Inflammatory macrophage treated with lipopolysaccharide for 1 hour (primary cell): Measurements from ENCODE around the gene NPTX2.

ENCODE experiments used
- DNase-seq, 2 donors: peaks; one replicate each; pipeline ENCODE4 v3.0.0-alpha.2; 2020 to 2022

The NPTX2 gene

GRCh38 chr7:98619450-98620321 is 2.6 kb downstream of the NPTX2 start:
- peak; percentile 53 to 81 for DNase-seq

DNA sequence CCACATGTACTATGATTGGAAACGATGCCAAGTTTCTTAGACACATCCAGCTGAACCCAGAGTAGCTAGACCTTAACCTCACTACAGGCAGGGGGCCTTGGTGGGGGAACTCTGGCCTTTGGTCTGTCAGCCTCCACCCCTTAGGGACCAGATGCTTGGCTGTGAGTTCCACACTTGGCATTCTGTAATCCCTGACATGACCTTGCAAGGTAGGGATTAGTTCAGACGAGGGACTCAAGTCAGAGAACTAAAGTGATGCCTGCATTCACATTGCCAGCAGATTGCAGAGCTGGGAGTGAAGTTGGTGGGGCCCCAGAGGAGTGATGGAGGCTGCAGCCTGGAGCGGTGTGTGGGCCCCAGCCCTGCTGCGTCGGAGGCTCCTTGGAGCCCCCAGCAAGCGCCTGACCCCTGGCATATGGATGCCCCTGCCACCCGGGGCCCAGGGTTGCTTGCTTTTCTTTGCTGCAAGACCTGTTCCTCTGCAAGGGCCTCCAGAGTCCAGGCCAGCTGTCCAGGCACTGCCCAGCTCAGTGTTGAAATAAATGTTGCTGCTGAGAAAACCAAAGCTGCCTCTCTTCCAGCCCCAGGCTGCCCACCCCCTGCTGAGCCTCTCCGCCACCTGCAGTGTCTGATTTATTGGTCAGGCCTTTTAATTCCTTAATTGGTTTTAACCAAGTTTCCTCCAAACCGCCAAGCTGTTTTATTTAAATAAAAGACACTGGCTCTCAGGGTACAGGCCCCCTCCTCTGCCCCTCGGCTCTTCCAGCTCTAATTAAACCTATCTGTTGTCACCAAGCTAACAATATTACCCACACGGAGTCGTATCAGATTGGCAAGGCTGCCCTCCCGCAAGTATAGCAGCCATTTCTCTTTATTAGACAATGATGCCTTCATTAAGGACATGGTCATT is 4.7 kb downstream of the NPTX2 start:
- no peak for DNase-seq

DNA sequence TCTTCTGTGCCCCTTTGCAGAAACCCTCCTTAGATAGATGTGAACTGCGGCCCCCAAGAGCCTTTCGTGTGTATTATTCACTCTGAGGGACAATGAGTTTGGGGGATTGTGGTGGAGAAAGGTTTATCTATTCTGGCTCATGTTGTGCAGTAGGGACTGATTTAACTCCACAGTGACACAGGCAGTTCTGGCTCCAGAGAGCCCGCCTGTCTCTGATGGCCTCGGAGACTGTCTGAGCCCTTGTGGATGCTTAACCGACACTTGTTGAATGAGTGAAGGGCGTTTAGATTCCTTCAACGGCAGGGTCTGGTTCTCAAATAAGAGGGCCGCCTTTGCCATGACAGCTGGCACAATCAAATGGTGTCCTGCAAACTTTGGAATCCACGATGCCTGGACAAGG is 5.8 kb downstream of the NPTX2 start:
- DNase-seq = no peak

- DNase-seq = no peak
Measured at GRCh38 chr7:98624846-98625420, 7.8 kb downstream of the NPTX2 start.

GRCh38 chr7:98626460-98627412 is 9.7 kb downstream of the NPTX2 start:
- DNase-seq = no peak

GRCh38 chr7:98627413-98627790 is 10.3 kb downstream of the NPTX2 start:
- DNase-seq = no peak

GRCh38 chr7:98628418-98628817 is 11.3 kb downstream of the NPTX2 start:
- DNase-seq = no peak

DNA sequence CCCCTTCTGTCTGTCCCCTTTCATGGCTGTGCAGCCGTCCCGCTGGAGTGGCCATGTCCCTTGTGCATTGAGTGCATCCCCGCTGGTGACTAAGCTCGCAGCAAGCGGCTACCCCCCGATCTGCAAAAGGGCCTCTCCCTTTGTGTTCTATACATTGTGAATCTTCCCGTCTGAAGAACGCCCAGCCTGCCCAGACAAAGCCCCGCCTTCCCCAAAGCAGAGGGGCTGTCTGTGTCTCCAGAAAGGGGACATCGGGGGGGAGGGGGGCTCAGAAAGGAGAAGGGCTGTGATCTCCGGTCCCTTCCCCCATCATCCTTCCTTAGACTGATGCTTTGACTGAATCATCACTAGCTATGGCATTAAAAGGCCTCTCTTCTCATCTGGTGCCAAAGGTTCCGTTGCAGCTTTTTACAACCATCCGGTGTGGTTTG is 11.9 kb downstream of the NPTX2 start:
- DNase-seq = no peak

DNA sequence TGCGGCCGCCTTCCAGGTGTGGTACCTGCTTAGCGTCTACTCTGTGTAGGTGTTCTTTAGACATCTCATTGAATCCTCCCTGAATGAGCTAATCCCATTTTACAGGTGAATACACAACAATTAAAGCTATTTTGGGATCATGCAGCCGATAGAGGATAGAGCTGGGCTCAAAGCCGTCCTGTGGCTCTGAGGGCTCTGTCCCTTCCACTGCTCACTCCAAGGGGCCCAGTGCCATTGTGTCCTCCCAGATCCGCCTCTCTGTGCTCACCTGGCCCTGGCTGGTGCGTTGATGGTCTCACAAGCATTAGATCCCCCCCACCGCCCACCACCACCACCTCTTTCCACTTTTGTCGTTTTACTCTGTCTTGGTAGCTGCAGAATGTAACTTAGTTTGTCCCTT is 13.1 kb downstream of the NPTX2 start:
- DNase-seq = no peak

GRCh38 chr7:98630770-98631169 is 13.7 kb downstream of the NPTX2 start:
- DNase-seq = no peak

DNA sequence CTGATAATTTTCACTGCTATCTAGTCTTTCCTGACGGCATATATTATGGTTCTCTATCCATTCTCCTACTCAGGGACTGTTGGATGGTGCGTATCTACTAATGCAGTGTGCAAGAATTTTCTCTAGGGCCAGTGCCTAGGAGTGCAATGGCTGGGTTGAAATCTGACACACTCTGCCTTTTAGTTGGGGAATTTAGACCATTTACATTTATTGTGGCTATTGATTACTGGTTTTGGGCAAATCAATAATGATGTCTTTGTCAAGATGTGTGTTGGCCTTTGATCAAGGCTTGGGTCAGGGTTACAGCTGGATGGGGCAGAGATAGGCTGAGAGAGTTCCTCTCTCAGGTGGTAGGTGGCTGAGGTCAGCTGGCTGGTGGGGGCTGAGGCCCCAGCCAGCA is 21.8 kb downstream of the NPTX2 start:
- no peak for DNase-seq

- no peak for DNase-seq
Measured at GRCh38 chr7:98640375-98640774, 23.3 kb downstream of the NPTX2 start.

DNA sequence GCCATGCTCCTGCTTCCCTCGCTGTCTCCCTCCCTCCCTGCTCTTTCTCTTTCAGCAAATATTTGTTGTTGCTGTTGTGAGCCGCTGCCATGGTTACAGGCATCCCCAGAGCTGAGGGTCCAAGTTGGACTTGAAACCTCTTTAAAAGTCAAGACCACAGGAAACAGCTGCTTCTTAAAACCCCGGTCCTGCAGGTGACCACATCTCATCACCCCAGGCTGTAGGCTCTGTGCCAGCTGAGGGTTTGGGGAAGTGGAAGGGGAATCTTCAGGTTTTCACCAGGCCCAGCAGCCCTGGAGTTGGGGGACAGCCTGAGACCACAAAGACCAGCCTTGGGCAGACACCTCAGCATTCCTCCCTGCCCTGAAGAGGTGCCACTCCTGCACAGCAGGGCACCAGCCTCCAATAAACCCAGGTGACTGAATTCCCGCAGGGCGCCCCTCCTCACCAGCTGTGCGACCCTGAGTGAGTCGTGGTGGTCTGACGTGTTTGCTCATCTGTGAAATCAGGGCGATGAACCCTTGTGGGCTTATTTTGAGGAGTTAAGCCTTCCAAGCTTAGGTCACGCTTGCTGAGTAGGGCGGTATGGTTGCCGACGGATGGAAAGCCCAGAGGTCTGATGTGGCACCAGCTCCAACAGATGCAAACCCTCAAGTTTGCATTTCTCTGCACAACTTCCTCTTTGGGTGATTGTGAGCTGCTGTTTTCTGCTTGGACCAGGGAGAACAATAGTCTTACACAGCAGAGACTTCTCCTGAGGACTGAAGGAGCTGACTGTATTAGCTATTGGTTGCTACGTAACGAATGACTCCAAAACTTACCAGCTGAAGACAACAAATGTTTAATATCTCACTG is 24.8 kb downstream of the NPTX2 start:
- peak; percentile 39 to 64 for DNase-seq

DNA sequence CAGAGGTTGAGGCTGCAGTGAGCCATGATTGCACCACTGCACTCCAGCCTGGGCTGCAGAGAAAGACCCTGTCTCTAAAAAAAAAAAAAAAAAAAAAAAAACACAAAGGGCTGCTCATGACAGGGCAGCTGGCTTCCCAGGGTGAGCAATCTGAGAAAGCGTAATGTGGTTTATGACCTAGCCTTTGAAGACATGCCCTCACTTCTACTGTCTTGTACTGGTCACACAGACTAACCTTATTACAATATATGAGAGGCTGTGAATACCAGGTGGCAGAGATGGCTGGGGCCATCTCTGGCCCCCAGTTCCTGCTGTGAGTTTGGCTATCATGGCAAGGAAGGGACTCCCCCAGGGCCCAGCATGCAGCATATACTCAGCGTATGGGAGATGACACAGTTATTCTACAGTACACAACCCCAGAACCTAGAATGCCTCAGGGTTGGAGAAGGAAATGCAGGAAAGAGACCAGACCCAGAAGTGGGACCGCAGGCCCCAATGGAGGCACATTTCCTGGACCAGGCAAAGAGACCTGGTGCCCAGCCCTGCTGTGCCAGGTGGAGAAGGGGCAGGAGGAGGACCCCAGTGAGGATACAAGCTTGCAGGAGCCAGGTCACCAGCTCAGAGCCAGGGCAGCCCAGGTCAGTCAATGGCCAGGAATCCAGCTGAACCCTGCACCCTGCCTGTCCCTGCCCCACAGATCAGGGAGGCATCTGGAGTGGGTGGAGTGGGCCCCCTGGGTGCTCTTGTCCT is 26.3 kb downstream of the NPTX2 start:
- no peak for DNase-seq

GRCh38 chr7:98646465-98646864 is 29.4 kb downstream of the NPTX2 start:
- no peak for DNase-seq

GRCh38 chr7:98647326-98647725 is 30.2 kb downstream of the NPTX2 start:
- DNase-seq = no peak

DNA sequence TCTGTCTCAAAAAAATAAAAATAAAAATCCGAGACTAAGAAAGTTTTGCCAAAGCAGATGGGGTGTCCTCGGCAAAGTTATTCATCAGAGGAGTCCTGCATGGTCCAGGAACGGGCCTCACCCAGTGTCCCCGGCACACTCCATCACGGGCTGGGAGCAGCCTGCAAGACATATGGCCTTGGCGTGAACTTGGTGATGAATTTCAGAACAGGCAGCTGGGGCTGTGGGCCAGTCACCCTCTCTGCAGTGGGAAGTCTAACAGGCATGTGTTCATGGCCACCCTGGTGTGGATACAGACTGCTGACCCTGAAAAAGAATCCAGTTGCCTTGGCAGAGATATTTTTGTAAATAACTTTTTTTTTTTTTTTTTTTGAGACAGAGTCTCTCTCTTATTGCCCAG is 34.7 kb downstream of the NPTX2 start:
- no peak for DNase-seq

DNA sequence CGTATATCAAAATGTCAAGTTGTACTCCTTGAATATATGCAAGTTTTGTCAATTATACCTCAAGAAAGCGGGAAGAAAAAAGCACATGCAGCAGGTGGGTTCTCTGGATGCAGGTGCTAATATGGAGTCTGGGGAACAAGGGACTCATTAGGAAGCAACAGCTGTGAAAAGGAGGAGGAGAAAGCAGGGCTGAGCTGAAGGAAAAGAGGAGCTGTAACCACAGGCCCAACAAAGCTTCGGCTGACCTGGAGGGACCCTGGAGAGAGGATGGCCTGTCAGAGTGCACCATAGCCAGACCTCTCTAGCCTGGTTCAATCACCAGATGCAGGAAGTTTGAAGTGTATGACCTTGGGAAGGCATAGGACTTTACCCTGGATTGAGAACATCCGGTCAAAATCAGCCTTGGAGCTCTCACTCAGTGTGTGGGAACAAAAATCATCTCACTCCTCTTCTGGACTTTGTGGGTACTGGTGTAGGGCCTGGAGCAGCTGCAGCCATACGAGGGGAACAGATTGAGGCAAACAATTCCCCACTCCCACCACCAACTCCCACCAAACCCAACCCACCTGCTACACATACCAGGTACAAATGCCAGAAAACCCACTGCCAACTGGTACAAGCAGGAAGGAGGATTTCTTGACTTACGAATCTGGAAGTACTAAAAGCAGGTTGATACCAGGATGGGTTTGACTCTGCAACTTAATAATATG is 36.7 kb downstream of the NPTX2 start:
- no peak for DNase-seq

- no peak for DNase-seq
Measured at GRCh38 chr7:98654524-98655272, 37.6 kb downstream of the NPTX2 start.
